C1 segment of cervical spinal cord (tissue), 14 donors: Measurements from ENCODE around the gene TNF.
"Not testable (repeated sequence)": the region's sequence is repeated elsewhere in the genome, so short reads cannot be mapped to it uniquely, and the experiment has no call there.

Experiments
- DNase-seq, 14 donors: peaks; one replicate each; lab custom pipeline; 2025; lab: John Stamatoyannopoulos, UW

TNF gene

DNA sequence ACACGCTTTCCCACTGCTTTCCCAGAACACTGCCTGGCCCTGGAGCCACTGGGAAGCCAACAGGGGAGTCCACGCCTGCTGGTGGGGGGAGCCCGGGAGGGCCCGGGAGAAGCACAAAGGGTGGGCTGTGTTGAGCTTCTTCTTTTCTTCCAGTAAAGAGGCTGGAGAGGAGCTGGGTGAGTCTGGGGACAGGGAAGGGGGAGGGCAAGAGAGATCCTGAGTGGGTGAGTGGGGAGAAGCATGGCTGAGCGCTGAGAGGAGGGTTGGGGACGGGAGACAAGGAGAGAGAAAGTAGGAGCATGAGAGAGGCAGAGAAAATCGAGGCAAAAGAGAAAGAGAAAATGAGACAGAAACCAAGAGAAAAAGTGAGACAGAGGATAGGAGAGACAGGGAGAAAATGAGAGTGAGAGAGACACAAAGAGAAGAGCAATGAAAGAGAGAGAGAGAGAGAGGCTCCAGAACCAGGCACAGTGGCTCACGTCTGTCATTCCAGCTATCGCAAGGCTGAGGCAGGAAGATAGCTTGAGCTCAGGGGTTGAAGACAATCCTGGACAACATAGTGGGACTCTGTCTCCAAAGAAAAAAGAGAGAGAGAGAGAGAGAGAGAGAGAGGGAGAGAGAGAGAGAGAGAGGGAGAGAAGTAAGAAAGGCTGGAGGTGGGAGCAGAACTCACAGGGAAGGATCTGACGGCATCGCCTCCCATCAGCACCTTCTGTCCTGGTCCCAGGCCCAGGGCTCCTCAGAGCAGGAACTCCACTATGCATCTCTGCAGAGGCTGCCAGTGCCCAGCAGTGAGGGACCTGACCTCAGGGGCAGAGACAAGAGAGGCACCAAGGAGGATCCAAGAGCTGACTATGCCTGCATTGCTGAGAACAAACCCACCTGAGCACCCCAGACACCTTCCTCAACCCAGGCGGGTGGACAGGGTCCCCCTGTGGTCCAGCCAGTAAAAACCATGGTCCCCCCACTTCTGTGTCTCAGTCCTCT, 12.7 kb downstream of the TNF start:
- peak in 1 of 14 donors; percentile 59 for DNase-seq

- DNase-seq: no peak
Observed at GRCh38 chr6:31588871-31589650, 13.7 kb downstream of the TNF start.

- DNase-seq: not testable (repeated sequence)
Observed at GRCh38 chr6:31590691-31591090, 15.3 kb downstream of the TNF start.

GRCh38 chr6:31592396-31592771, 17.0 kb downstream of the TNF start:
- DNase-seq: no peak

- DNase-seq: no peak
Observed at GRCh38 chr6:31597006-31597405, 21.6 kb downstream of the TNF start.

DNA sequence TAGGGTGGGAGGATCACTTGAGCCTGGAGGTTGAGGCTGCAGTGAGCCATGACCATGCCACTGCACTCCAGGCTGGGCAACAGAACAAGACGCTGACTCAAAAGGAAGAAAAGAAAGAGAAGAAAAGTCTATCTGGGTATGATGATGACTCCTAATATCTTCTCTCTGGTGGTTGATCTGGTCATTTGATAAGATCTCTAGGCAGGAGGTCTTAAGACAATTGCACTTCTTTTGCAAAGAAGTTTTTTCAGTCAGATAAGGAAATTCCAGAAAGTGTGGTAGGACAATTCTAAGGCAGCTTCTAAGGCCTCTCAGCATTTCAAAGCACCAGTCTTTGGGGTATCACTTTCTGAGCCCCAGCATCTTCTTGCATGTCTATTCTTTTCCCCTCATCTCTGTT, 32.0 kb downstream of the TNF start:
- DNase-seq: no peak

- DNase-seq: no peak
Observed at GRCh38 chr6:31609519-31610406, 34.4 kb downstream of the TNF start.

GRCh38 chr6:31610968-31611367, 35.6 kb downstream of the TNF start:
- DNase-seq: no peak

- DNase-seq: peak in 3 of 14 donors; percentile 13 to 14 (median 13)
Observed at GRCh38 chr6:31614075-31614619, 38.8 kb downstream of the TNF start.

DNA sequence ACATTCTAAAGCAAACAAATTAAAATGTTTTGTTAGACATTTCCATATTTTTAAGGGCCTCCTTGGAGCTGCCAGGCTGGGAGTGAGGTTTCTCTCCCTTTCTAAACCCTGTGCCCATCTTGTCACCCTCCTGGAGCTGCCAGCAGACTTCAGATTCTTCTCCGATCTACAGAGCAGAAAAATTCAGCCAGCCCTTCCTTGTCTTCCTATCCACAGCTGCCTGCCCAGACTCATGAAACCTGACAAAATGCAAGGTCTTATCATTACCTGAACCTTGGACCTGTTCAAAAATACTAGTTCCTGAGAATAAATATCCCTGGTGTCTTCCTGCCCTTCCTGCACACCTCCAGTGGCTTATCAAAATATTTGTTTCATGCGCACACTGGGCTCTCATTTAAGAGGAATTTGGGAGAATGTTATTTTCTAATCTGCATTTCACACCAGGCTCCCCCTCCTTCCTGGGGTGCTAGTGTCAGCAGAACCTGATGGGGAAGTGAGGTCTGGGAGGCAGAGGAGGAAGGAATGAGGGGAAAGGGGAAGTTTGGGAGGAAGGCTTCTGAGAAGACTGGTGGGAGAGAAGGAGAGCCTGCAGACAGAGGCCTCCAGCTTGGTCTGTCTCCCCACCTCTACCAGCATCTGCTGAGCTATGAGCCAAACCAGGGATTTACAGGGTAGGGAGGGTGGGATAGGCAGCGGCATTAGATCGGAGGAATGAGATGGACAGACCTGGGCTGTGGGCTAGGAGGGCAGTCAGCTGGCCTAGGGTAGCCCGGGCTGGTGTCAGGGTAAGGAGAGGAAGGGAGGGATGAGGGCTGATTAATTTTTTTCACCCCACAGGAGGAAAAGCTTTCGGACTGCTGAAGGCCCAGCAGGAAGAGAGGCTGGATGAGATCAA, 39.6 kb downstream of the TNF start, which contains the start of gene AIF1:
Gene AIF1 (plus strand): TSS at position 551 of the 895 bp plus-strand sequence. CDS start 96 bp downstream, at position 647.
- DNase-seq: peak in 4 of 14 donors; percentile 14 to 32 (median 16)

DNA sequence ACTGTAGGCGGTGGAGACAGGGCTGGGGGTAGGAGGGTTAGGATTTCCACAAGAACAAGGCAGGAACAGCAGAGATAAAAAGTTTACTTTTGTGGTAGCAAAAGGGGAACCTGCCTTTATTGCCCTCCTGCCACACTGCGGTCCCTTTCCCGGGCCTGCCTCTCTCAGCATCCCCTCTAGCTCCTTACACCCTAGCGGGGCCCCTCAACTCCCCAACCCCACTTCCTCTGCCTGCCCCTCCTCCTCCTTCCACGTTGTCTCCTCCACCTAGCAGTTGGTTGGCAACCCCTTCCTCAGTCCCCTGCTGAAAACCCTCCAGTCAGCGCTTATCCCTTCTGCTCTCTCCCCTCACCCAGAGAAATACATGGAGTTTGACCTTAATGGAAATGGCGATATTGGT, 40.4 kb downstream of the TNF start:
- DNase-seq: peak in 4 of 14 donors; percentile 13 to 40 (median 22)

GRCh38 chr6:31617010-31617409, 41.6 kb downstream of the TNF start:
- no peak for DNase-seq

- DNase-seq: peak; percentile 92 to 100 (median 98)
Observed at GRCh38 chr6:31619805-31620585, 44.6 kb downstream of the TNF start.

GRCh38 chr6:31620586-31621319, 45.4 kb downstream of the TNF start, which contains the start of gene PRRC2A:
Gene PRRC2A, plus strand, starts transcription at chr6:31620715. Its CDS starts 2,075 bp downstream, at chr6:31622790.
- peak in 9 of 14 donors; percentile 78 to 99 (median 85) for DNase-seq

DNA sequence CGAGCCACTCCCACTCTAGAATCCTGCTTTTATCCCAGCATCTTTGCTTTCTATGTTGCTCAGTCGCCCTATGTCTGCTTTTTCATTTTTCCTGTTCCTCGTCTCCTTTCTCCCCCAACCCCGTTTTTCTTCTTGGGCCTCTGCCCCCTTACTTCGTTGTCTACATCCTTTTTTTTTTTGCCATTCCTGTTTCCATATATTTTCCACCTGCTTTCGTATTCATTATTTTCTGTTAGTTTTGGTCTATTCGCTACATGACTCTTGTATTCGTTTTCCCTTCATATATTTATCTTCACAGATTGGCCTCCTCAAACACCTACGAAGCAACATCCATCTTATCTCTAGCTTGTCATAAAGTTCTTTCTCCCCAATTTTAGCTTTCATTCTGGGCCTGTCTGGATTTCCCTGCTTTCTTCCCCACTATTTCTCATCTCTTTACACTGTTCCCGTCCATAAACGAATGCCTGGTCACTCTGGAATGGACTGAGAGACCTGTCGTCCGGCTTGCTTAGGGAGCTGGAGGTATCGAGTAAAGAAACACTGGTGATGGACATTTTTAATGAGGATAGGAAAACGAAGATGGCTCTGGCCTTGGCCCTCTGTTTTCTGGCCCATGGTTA, 46.1 kb downstream of the TNF start:
- DNase-seq: peak in 1 of 14 donors; percentile 5

DNA sequence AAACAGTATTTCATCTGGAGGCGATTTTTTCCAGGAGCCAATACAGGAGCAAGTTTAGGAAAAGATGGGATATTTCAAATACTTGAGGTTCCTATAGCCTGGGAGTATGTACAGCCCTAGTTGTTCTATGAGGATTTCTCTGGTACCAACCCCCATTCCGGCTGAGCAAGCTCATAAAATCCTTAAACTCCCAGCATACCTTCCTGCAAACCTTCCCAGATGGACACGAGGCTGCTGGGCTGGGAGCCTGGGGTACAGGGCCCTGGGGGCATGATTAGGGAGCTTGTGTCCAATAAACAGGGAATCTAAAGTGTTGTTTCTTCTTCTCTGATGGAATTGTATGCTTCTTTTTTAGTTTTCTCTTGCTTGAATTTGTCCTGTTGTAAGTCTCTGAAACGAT, 46.6 kb downstream of the TNF start:
- peak in 1 of 14 donors; percentile 13 for DNase-seq

- DNase-seq: peak in 1 of 14 donors; percentile 10
Observed at GRCh38 chr6:31622684-31623091, 47.3 kb downstream of the TNF start.

- DNase-seq: no peak
Observed at GRCh38 chr6:31624070-31624469, 48.7 kb downstream of the TNF start.
